GM12865 (cell line): ENCODE data around the gene EPHA1.

ENCODE experiments used
- DNase-seq: peaks from one replicate; pipeline ENCODE4 v3.0.0; 2010; ENCODE audit warnings: low read depth
- H3K4me3 ChIP-seq: 2 replicates; pipeline ENCODE4 v1.5.1; 2011; ENCODE audit warnings: mild to moderate bottlenecking, low read depth, low read length, control low read depth
- TF ChIP-seq, protein P1 (sequence below): IDR thresholded peaks from 2 replicates; pipeline ENCODE4 v1.5.1; 2011; ENCODE audit warnings: low read length, control low read depth, low read depth, inconsistent platforms; ENCODE audit not compliant: insufficient read depth; ENCODE audit errors: missing control alignments

The EPHA1 gene

DNA sequence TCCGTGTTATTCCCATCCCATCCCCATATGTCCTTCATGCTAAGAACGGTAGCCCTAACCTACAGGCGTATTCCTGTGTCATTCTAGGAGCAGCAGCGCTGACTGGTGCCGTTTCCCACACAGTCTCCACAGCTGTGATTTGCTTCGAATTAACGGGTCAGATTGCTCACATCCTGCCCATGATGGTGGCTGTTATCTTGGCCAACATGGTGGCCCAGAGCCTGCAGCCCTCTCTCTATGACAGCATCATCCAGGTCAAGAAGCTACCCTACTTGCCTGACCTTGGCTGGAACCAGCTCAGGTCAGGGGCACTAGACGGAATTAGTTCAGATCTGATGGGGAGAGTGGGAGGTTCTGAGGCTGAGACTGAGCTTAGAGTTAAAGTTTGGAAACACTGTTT is 66.8 kb downstream of the EPHA1 start:
- TF ChIP-seq, protein P1, sequence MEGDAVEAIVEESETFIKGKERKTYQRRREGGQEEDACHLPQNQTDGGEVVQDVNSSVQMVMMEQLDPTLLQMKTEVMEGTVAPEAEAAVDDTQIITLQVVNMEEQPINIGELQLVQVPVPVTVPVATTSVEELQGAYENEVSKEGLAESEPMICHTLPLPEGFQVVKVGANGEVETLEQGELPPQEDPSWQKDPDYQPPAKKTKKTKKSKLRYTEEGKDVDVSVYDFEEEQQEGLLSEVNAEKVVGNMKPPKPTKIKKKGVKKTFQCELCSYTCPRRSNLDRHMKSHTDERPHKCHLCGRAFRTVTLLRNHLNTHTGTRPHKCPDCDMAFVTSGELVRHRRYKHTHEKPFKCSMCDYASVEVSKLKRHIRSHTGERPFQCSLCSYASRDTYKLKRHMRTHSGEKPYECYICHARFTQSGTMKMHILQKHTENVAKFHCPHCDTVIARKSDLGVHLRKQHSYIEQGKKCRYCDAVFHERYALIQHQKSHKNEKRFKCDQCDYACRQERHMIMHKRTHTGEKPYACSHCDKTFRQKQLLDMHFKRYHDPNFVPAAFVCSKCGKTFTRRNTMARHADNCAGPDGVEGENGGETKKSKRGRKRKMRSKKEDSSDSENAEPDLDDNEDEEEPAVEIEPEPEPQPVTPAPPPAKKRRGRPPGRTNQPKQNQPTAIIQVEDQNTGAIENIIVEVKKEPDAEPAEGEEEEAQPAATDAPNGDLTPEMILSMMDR: no peak
- DNase-seq: no peak
- no peak overlapping the region for H3K4me3 ChIP-seq
